ENCODE data around the gene RNASET2. TPM values are rescaled to one million over a fixed set of nuclear protein-coding genes. Genes with fewer than 3 reads are reported as not detected.

The RNASET2 gene
- total and polyA plus RNA-seq, 2 of the 13 experiments (the other 11 are each of a cell fraction or from before 2014, with no cell fraction given): 44.6 to 597 TPM

- TF ChIP-seq CSRNP2 (CRISPR knock-in tag; conservative IDR thresholded peaks at IDR 0.05; ENCODE audit: low read depth): 0 out of 2 replicates have a peak, but pooled peaks have one; percentile 22
- no peak; the same call in 1 of the 2 replicates for TF ChIP-seq ZNF589 (CRISPR knock-in tag; conservative IDR thresholded peaks at IDR 0.05)
- no peak for TF ChIP-seq SSRP1 (CRISPR knock-in tag; IDR thresholded peaks at IDR 0.05)
- TF ChIP-seq ZNF550 (CRISPR knock-in tag; IDR thresholded peaks at IDR 0.05; ENCODE audit: borderline replicate concordance): no peak
- peak; percentile 64; the same call in 1 of the 2 replicates for TF ChIP-seq MYC (CRISPR knock-in tag; IDR thresholded peaks at IDR 0.05; ENCODE audit: borderline replicate concordance)
- peak; percentile 68; the same call in 1 of the 2 replicates for TF ChIP-seq ZNF136 (CRISPR knock-in tag; IDR thresholded peaks at IDR 0.05; ENCODE audit: low read depth)
- TF ChIP-seq RXRA (CRISPR knock-in tag; IDR thresholded peaks at IDR 0.05): peak; percentile 91
- peak; percentile 55 for TF ChIP-seq ELF3 (CRISPR knock-in tag; IDR thresholded peaks at IDR 0.05)
- TF ChIP-seq, protein P1, sequence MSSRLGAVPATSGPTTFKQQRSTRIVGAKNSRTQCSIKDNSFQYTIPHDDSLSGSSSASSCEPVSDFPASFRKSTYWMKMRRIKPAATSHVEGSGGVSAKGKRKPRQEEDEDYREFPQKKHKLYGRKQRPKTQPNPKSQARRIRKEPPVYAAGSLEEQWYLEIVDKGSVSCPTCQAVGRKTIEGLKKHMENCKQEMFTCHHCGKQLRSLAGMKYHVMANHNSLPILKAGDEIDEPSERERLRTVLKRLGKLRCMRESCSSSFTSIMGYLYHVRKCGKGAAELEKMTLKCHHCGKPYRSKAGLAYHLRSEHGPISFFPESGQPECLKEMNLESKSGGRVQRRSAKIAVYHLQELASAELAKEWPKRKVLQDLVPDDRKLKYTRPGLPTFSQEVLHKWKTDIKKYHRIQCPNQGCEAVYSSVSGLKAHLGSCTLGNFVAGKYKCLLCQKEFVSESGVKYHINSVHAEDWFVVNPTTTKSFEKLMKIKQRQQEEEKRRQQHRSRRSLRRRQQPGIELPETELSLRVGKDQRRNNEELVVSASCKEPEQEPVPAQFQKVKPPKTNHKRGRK (CRISPR knock-in tag; IDR thresholded peaks at IDR 0.05): no peak; the same call in 1 of the 2 replicates
- peak; percentile 14 for TF ChIP-seq RBM22 (optimal IDR thresholded peaks at IDR 0.05; ENCODE audit: low read length)
- TF ChIP-seq SMARCE1 (IDR thresholded peaks at IDR 0.05; ENCODE audit: borderline replicate concordance): no peak
- TF ChIP-seq, protein P2, sequence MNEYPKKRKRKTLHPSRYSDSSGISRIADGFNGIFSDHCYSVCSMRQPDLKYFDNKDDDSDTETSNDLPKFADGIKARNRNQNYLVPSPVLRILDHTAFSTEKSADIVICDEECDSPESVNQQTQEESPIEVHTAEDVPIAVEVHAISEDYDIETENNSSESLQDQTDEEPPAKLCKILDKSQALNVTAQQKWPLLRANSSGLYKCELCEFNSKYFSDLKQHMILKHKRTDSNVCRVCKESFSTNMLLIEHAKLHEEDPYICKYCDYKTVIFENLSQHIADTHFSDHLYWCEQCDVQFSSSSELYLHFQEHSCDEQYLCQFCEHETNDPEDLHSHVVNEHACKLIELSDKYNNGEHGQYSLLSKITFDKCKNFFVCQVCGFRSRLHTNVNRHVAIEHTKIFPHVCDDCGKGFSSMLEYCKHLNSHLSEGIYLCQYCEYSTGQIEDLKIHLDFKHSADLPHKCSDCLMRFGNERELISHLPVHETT (CRISPR knock-in tag; conservative IDR thresholded peaks at IDR 0.05): peak; percentile 67; the same call in 1 of the 2 replicates
- TF ChIP-seq ETV5 (CRISPR knock-in tag; IDR thresholded peaks at IDR 0.05; ENCODE audit: borderline replicate concordance): peak; percentile 99
- TF ChIP-seq HDAC1 (CRISPR knock-in tag; IDR thresholded peaks at IDR 0.05): peak; percentile 65; the same call in 1 of the 2 replicates
- TF ChIP-seq KMT2B (CRISPR knock-in tag; IDR thresholded peaks at IDR 0.05): peak; percentile 9
- no peak for TF ChIP-seq ZNF10 (CRISPR knock-in tag; IDR thresholded peaks at IDR 0.05; ENCODE audit: borderline replicate concordance, low read depth)
- peak; percentile 70; the same call in 1 of the 2 replicates for TF ChIP-seq NKX3-1 (CRISPR knock-in tag; IDR thresholded peaks at IDR 0.05)
- TF ChIP-seq ZNF781 (CRISPR knock-in tag; IDR thresholded peaks at IDR 0.05; ENCODE audit: borderline replicate concordance, not compliant biosample characterization): peak; percentile 25
- no peak; the same call in 1 of the 2 replicates for TF ChIP-seq FOXK1 (CRISPR knock-in tag; IDR thresholded peaks at IDR 0.05; ENCODE audit: borderline replicate concordance, low read depth)
- peak; percentile 80 for TF ChIP-seq TCF7 (IDR thresholded peaks at IDR 0.05; ENCODE audit: low read depth)
- no peak for TF ChIP-seq SMARCC2 (IDR thresholded peaks at IDR 0.05)
- peak in 1 of 2 experiments; percentile 45; a peak in 1 of 4 replicates for TF ChIP-seq KLF16 (CRISPR knock-in tag; IDR thresholded peaks at IDR 0.05)
- TF ChIP-seq PLRG1 (conservative IDR thresholded peaks at IDR 0.05): no peak
- TF ChIP-seq PHF20 (CRISPR knock-in tag; IDR thresholded peaks at IDR 0.05): peak; percentile 58
- peak; percentile 8; the same call in 1 of the 2 replicates for TF ChIP-seq GMEB1 (CRISPR knock-in tag; IDR thresholded peaks at IDR 0.05; ENCODE audit: borderline replicate concordance)
Measured at GRCh38 chr6:166957087-166957804, 896 bp upstream of the RNASET2 start (continued).

All from HepG2 (cell line).